ENCODE data around the gene KRTAP15-1. TPM values are rescaled to one million over a fixed set of nuclear protein-coding genes. Genes with fewer than 3 reads are reported as not detected.
A peak's percentile ranks its signal among the peaks of the same experiment; 100 is the strongest.

The KRTAP15-1 gene
- total and polyA plus RNA-seq, 3 donors from 2014 or later, result not detected

DNA sequence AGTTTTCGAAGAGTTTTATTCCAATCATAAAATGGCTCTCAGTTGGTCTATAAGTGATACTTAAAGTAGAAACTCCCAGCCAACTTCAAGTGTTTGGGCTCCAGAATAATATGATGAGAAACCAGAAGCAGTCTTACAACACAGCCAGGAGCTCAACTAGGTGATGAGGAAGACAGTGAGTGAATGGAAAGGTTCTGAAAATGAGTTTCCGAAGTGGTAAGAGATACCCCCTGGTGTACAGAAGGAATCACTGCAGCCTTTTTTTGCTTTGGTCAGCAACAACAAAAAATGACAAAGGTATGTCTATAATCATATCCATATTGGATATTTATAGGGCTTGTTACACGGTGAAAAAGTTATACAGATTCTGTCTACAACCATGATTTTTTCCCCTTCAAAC is 23.6 kb downstream of the KRTAP15-1 start:
- no peaks in the 10 kb centered on the region for H3K4me1 ChIP-seq
- H3K4me3 ChIP-seq, result peak overlapping the region in 1 of 2 donors; percentile 22
- 32 to 36% methylated on average over 3 of the region's 3 CpGs for WGBS, 2 donors
- DNase-seq, result peak; percentile 18
- no peak overlapping the region for H3K27ac ChIP-seq
- H3K27me3 ChIP-seq, result no peaks in the 10 kb centered on the region
- no peaks in the 10 kb centered on the region for H3K9me3 ChIP-seq
- intact Hi-C loops (cut with DNase I; ENCODE audit: low total_unique reads), result no loop called here
- no peaks in the 10 kb centered on the region for H3K36me3 ChIP-seq (ENCODE audit: low read depth, missing control alignments)
- TF ChIP-seq POLR2A (IDR thresholded peaks at IDR 0.05), result no peak
- TF ChIP-seq, protein P1, sequence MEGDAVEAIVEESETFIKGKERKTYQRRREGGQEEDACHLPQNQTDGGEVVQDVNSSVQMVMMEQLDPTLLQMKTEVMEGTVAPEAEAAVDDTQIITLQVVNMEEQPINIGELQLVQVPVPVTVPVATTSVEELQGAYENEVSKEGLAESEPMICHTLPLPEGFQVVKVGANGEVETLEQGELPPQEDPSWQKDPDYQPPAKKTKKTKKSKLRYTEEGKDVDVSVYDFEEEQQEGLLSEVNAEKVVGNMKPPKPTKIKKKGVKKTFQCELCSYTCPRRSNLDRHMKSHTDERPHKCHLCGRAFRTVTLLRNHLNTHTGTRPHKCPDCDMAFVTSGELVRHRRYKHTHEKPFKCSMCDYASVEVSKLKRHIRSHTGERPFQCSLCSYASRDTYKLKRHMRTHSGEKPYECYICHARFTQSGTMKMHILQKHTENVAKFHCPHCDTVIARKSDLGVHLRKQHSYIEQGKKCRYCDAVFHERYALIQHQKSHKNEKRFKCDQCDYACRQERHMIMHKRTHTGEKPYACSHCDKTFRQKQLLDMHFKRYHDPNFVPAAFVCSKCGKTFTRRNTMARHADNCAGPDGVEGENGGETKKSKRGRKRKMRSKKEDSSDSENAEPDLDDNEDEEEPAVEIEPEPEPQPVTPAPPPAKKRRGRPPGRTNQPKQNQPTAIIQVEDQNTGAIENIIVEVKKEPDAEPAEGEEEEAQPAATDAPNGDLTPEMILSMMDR (IDR thresholded peaks at IDR 0.05), result peak in 2 of 3 experiments; percentile 43 to 63

- WGBS, 2 donors, result 38 to 55% methylated on average over 6 of the region's 6 CpGs
- no peaks in the 10 kb centered on the region for H3K36me3 ChIP-seq (ENCODE audit: low read depth, missing control alignments)
- no peak for DNase-seq
- H3K27ac ChIP-seq, result no peak overlapping the region
- H3K27me3 ChIP-seq, result no peaks in the 10 kb centered on the region
- no peak overlapping the region for H3K4me3 ChIP-seq
- no peaks in the 10 kb centered on the region for H3K9me3 ChIP-seq
- intact Hi-C loops (cut with DNase I; ENCODE audit: low total_unique reads), result no loop called here
- H3K4me1 ChIP-seq, result no peaks in the 10 kb centered on the region
- TF ChIP-seq, protein P1 (IDR thresholded peaks at IDR 0.05), result no peak
- no peak for TF ChIP-seq POLR2A (IDR thresholded peaks at IDR 0.05)
Observed at GRCh38 chr21:30468900-30469714, 29.0 kb downstream of the KRTAP15-1 start.

DNA sequence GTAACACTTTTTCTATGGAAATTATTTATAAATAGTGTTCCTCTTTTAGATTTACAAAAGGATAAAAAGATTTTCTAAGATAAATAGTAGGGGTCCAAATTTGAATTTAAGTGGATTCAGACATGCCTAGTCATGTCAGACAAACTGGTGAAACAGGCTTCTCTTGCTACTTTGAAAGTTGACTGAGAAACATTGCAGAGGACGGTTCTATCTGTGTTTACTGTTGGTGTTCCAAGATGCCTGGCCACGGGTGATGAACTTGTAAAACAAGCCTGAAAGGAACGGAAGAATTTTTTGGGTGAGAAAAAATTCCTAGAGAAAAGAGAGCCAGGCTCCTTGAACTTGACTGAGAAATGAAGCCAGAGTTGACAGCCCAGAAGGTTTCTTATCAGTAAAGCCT is 37.9 kb downstream of the KRTAP15-1 start:
- no peak overlapping the region for H3K27ac ChIP-seq
- intact Hi-C loops (cut with DNase I; ENCODE audit: low total_unique reads), result no loop called here
- DNase-seq, result no peak
- no peaks in the 10 kb centered on the region for H3K27me3 ChIP-seq
- no peaks in the 10 kb centered on the region for H3K36me3 ChIP-seq (ENCODE audit: low read depth, missing control alignments)
- H3K9me3 ChIP-seq, result no peaks in the 10 kb centered on the region
- no peak for TF ChIP-seq POLR2A (IDR thresholded peaks at IDR 0.05)
- TF ChIP-seq, protein P1 (IDR thresholded peaks at IDR 0.05), result no peak
- H3K4me3 ChIP-seq, result no peak overlapping the region
- 39 to 40% methylated on average over 3 of the region's 3 CpGs for WGBS, 2 donors
- H3K4me1 ChIP-seq, result no peaks in the 10 kb centered on the region

- Histone ChIP-seq H3K4me1 (no peaks in the 10 kb centered on the region), H3K4me3 (no peak overlapping the region), H3K27ac (no peak overlapping the region), H3K27me3 (no peaks in the 10 kb centered on the region), H3K36me3 (ENCODE audit: low read depth, missing control alignments) (no peaks in the 10 kb centered on the region), H3K9me3 (no peaks in the 10 kb centered on the region)
- DNase-seq, result no peak
- WGBS, 2 donors, result 51 to 67% methylated on average over 4 of the region's 4 CpGs
- TF ChIP-seq POLR2A (IDR thresholded peaks at IDR 0.05), result no peak
- TF ChIP-seq, protein P1 (IDR thresholded peaks at IDR 0.05), result no peak
- intact Hi-C loops (cut with DNase I; ENCODE audit: low total_unique reads), result no loop called here
Observed at GRCh38 chr21:30479259-30479658, 39.2 kb downstream of the KRTAP15-1 start.

GRCh38 chr21:30480145-30480544 is 40.1 kb downstream of the KRTAP15-1 start, which contains the start of gene KRTAP19-1:
TSS of gene KRTAP19-1 (minus strand) at chr21:30480367. CDS start at chr21:30480317, 50 bp downstream.
- WGBS, 2 donors, result 83 to 84% methylated on average over 4 to 7 of the region's 7 CpGs
- TF ChIP-seq, protein P1 (IDR thresholded peaks at IDR 0.05), result no peak
- no peak within 1 kb of the TSS for H3K27ac ChIP-seq
- no peak within 1 kb of the TSS for H3K4me3 ChIP-seq
- H3K9me3 ChIP-seq, result no peaks in the 10 kb centered on the region
- DNase-seq, result no peak
- intact Hi-C loops (cut with DNase I; ENCODE audit: low total_unique reads), result no loop called here
- no peaks in the 10 kb centered on the region for H3K4me1 ChIP-seq
- H3K27me3 ChIP-seq, result no peaks in the 10 kb centered on the region
- H3K36me3 ChIP-seq (ENCODE audit: low read depth, missing control alignments), result no peaks in the 10 kb centered on the region

Data from testis (tissue), 3 donors.